Cerebellar nuclear complex (tissue), 1 donor: ENCODE results near the gene GSG1L.

Experiments
- DNase-seq, 2 experiments: peaks; one replicate each; lab custom pipeline; 2025; lab: John Stamatoyannopoulos, UW

Gene GSG1L

GRCh38 chr16:28064150-28064549 lies 636 bp upstream of the GSG1L start:
- no peak for DNase-seq

DNA sequence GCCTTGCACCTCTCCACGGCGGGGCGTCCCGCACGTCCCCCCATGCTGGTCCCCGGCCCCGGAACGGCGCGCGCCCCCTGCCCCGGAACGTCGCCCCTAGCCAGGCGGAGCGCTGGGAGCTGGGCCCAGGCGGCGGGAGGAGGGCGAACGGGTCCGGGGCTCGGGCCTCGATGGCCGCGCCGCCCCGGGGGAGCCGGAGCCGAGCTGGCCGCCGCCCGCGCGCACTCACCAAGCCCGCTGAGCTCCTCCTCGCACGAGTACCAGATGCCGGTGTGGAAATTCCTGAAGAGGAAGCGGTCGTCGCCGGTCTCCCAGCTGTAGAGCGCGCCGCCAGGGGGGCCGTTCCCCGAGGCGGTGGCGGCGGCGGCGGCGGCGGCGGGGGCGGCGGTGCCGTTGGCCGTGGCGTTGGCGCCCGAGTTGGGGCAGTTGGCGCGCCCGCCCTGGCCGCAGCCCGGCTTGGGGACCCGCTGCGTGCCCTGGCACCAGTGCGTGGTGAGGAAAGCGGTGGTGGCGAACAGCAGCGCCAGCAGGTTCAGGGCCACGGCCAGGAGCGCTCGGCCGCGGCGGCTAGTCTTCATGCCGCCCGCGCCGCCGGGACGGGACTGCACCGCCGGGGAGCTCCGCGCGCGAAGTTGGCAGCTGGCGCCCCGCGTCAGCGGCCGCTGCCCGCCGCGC lies 530 bp downstream of the GSG1L start:
- DNase-seq = no peak

GRCh38 chr16:28062261-28062846 lies 1.2 kb downstream of the GSG1L start:
- no peak for DNase-seq

DNA sequence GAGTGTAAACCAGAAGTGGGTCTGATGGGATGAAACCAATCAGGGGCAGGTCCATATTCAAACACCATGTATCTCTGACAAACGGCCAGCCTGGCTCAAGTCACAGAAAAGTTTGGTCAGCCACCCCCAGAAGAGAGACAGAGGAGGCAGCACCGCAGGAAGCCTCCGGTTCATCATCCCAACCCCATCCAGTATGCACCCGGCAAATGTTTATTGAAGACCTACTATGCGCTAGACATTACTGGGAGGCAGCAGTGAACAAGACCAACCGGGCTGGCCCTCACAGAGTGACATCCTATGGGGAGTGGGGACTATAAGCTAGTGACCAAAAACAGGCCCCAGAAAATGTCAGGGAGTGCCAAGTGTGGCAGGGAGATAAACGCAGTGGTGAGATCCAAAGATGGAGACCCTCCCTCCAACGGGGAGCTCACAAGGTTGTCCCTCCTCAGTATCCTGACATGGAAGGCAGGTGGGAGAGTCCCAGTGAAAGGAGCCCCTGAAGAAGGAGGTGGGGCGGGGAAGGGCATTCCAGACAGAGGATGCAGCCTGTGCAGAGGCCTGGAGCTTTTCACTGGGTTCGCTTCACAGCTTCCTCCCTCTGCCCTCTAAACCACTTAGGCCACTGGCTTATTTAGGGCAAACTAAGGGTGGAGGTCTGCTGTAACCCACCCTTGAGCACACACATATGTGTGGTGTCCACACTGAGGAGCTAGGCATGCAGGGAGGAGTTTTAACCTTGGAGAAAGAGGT lies 2.0 kb downstream of the GSG1L start:
- DNase-seq = no peak

GRCh38 chr16:28059841-28060575 lies 3.5 kb downstream of the GSG1L start:
- no peak for DNase-seq

DNA sequence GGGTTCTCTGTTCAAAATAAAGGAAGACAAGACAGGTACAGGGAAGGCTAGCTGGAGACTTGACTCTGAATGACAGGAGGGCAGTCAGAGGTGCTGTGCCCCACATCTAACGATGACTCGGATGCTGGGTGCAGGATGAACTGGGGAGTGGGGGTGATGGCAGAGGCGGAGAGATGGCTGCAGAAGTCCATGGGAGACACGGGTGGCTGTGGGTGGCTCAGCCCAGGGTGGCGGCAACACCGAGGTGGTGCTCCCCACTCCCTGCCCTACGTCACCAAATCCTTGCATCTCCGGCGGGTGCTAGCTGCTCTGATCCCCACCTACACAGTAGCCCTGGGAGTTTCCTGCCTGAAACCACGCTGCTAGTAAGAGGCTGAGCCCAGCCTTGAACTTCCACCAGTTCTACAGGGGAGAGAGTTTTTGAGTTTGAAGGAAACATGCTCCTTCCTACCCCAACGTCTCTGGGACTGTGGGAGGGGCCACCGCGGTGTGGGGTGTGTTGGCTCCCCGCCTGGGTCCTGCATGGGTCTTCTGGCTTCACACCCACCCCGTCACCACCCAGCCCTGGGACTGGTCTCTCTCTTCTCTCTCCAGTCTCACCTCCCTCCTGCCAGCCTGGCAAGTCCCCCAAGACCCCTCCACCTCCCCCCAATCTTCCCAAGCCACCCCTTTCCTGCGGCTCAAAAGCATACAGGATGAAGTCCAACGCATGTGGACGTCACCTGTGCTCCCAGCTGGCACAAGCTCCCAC lies 4.5 kb downstream of the GSG1L start:
- no peak for DNase-seq

GRCh38 chr16:28057949-28058348 lies 5.6 kb downstream of the GSG1L start:
- DNase-seq = no peak

DNA sequence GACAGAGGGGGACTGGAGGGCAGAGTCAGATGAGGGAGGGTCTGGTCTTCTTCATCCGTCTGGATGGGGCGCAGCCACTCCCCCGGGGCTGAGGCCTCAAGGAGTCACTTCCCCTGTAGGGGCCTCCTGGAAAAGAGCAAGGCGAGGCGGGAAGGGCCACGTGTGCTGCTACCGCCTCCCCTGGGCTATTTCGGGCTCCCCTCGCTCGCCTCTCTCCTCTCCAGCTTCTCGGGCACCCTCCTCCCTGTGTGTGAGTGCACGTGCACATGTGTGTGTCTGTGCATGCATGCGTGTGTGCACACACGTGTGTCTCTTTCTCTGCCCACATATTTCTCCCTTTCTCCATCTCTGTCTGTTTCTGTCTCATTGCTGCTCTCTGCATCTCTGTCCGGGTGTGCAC lies 10.1 kb downstream of the GSG1L start:
- DNase-seq = no peak

- DNase-seq = no peak
Observed at GRCh38 chr16:28052274-28053128, 11.0 kb downstream of the GSG1L start.

GRCh38 chr16:28051486-28051885 lies 12.0 kb downstream of the GSG1L start:
- no peak for DNase-seq

DNA sequence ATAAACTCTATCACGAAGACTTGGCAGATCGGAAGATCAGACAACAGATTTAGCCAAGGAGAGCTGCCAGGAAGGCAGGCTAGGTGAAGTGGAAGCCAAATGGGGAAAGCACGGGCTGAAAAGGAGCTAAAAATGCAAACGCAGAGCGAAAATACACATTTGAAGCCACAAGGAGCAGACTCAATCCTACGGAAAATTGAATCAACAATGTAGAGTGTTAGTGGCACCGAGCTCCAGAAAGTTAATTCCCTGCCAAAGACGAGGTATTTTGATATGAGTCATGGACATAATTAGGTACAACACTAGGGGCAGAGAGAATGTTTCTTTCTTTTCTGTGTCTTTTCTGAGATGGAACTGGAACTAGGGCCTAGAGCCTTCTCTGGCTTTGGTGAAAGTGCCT lies 20.7 kb downstream of the GSG1L start:
- DNase-seq = no peak

- no peak for DNase-seq
Observed at GRCh38 chr16:28041615-28042014, 21.9 kb downstream of the GSG1L start.

DNA sequence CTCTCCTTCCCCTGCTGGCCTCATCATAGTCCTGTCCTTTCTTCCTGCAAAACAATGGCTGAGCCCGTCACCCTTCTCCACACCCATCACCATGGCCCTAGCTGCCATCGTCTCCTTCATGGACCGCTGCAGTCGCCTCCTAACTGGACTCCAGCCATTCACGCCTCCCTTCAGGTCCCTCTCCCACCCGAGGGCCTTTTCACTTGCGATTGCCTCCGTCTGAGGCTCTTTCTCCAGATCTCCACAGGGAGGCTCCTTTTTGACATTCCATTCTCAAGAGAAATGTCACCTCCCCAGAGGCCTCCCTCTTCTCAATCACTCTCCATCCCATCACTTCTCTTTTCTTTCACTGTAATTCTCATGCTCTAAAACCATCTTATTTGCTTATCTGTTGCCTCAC lies 23.5 kb downstream of the GSG1L start:
- DNase-seq = no peak

DNA sequence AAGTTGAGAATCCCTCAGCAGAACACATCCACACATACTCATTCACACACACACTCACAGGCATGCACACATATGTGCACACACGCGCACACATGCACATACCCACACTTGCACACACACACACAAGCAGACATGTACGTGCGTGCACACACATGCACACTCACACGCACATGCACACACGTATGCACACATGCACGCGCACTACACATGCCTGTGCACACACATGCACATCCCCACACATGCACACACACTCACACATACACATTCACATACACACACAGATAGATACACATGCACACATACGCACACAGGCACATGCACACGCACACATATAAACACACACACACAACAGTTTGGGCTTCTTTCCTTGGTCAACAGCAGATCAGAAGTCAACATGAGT lies 24.0 kb downstream of the GSG1L start:
- no peak for DNase-seq

DNA sequence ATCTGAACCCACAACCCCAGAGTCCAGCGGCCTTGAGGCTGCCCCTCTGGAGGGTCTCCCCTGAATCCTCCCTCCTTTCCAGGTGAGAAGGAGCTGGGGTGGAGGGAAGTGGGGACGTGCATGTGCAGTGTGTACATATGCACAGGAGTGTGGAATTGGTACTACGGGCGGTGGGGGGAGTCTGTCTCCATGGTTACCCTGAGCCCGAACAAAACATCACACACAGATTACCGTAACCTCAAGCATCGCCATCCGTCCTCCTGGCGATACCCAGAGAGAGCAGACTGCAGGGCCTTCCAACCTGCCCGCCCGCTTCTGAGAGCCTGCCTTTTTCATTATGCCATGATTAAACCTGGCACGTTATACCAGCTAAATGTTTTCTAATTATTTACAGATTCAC lies 25.1 kb downstream of the GSG1L start:
- no peak for DNase-seq

DNA sequence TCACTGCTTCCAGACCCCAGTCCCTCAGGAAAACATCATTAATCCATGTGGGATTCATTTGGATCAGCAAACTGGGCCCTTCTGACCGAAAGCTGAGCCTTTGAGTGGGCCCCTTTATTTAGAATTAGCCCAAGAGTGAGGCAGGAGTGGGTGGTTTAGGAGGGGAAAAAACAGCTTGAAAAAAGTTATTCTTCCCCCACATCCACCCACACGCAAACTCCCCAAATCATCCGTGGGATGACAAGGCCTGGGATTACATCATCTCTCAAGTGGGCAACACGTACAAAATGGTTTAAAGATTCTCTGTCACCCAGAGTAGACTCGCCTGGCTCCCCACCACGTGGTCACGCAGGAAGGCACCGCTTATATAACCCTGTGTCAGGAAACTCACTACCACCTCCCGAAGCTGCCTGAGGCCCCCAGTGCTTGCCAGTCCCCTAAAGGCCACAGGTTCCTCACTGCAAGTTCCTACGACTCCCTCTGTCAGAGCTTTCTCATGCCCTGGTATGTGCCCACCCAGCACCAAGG lies 27.6 kb downstream of the GSG1L start:
- no peak for DNase-seq

DNA sequence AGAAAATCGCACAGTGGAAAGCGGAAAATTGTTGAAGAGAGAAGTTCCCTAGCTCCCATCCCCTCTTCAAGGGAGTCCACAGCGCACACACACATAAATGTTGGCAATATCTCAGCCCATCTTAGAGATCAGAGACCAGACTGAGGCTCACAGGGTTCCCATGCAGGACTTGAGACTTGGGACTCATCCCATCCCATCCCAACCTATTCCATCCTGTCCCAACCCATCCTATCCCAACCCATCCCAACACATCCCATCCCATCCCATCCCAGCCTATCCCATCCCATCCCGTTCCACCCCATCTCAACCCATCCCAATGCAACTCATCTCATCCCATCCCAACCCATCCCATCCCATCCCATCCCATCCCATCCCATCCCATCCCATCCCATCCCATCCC lies 29.6 kb downstream of the GSG1L start:
- no peak for DNase-seq

DNA sequence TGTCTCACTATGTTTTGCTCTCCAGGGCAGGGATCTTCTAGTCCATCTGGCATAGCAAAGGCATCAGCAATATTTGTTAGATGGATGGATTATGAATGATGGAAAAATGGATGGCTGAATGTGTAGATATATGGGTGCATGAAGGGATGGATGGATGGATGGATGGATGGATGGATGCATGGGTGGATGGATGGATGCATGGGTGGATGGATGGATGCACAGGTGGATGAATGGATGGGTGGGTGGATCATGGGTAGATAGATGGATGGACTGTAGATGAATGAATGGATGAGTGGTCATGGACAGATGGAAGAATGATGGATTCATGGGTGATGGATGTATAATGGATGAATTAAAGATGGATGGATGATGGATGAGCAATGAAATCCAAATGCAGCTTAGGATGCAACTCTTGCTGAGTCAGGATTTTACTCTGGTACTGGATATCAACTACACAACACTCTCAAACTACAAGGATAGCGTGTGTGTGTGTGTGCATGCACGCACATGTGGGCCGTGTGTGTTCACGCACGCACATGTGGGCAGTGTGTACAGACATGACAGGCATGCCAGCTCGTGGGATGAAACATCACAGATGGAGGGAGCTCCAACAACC lies 34.0 kb downstream of the GSG1L start:
- DNase-seq = no peak

- DNase-seq = no peak
Observed at GRCh38 chr16:28027055-28027454, 36.5 kb downstream of the GSG1L start.

GRCh38 chr16:28025631-28026030 lies 37.9 kb downstream of the GSG1L start:
- no peak for DNase-seq
